Measurements from ENCODE around the gene PABPN1.

PABPN1 gene

GRCh38 chr14:23326491-23327332 lies 5.5 kb downstream of the PABPN1 start:
- DNase-seq (ENCODE audit: low read depth), result no peak

GRCh38 chr14:23327947-23328744 lies 6.9 kb downstream of the PABPN1 start:
- DNase-seq (ENCODE audit: low read depth), result peak; percentile 36

GRCh38 chr14:23335623-23336022 lies 14.4 kb downstream of the PABPN1 start:
- DNase-seq (ENCODE audit: low read depth), result no peak

- no peak for DNase-seq (ENCODE audit: low read depth)
These were observed 18.4 kb downstream of the PABPN1 start for GRCh38 chr14:23339506-23340268.

- DNase-seq (ENCODE audit: low read depth), result no peak
These were observed 23.2 kb downstream of the PABPN1 start for GRCh38 chr14:23344481-23344880.

GRCh38 chr14:23345987-23346692 lies 24.9 kb downstream of the PABPN1 start:
- DNase-seq (ENCODE audit: low read depth), result no peak

GRCh38 chr14:23346693-23347405 lies 25.6 kb downstream of the PABPN1 start:
- DNase-seq (ENCODE audit: low read depth), result no peak

- DNase-seq (ENCODE audit: low read depth), result no peak
These were observed 26.4 kb downstream of the PABPN1 start for GRCh38 chr14:23347406-23348296.

- DNase-seq (ENCODE audit: low read depth), result no peak
These were observed 27.0 kb downstream of the PABPN1 start for GRCh38 chr14:23348297-23348655.

- no peak for DNase-seq (ENCODE audit: low read depth)
These were observed 28.0 kb downstream of the PABPN1 start for GRCh38 chr14:23349156-23349845.

- DNase-seq (ENCODE audit: low read depth), result no peak
These were observed 30.6 kb downstream of the PABPN1 start for GRCh38 chr14:23351681-23352505.

GRCh38 chr14:23352506-23353432 lies 31.5 kb downstream of the PABPN1 start, which contains the start of gene SLC22A17:
Gene SLC22A17, minus strand, starts transcription at chr14:23352887.
- DNase-seq (ENCODE audit: low read depth), result peak; percentile 26

GRCh38 chr14:23353433-23353780 lies 32.1 kb downstream of the PABPN1 start:
- DNase-seq (ENCODE audit: low read depth), result no peak

- no peak for DNase-seq (ENCODE audit: low read depth)
These were observed 33.7 kb downstream of the PABPN1 start for GRCh38 chr14:23354990-23355389.

GRCh38 chr14:23355871-23356435 lies 34.7 kb downstream of the PABPN1 start:
- no peak for DNase-seq (ENCODE audit: low read depth)

- no peak for DNase-seq (ENCODE audit: low read depth)
These were observed 35.4 kb downstream of the PABPN1 start for GRCh38 chr14:23356662-23357061.

- no peak for DNase-seq (ENCODE audit: low read depth)
These were observed 36.0 kb downstream of the PABPN1 start for GRCh38 chr14:23357261-23357660.

Data from activated T-helper 1 cell treated with Interleukin-2 at 50 U/mL for 16 hours (primary cell).